ENCODE results near the gene TTLL10.

TTLL10 gene

GRCh38 chr1:1215881-1216605, 42.4 kb downstream of the TTLL10 start:
- peak; percentile 41 for DNase-seq
- Mint-ChIP-seq H3K27ac (peak overlapping the region; percentile 98), H3K36me3 (ENCODE audit: low read depth) (peaks cover 60% of the 10 kb centered on the region), H3K4me3 (peak overlapping the region; percentile 85), H3K4me1 (ENCODE audit: low read depth) (peaks cover 54% of the 10 kb centered on the region), H3K27me3 (no peaks in the 10 kb centered on the region), H3K9me3 (no peaks in the 10 kb centered on the region)

GRCh38 chr1:1216770-1217620, 43.3 kb downstream of the TTLL10 start:
- peak overlapping the region; percentile 85 for H3K4me3 Mint-ChIP-seq
- peak overlapping the region; percentile 98 for H3K27ac Mint-ChIP-seq
- no peaks in the 10 kb centered on the region for H3K27me3 Mint-ChIP-seq
- peak; percentile 67 for DNase-seq
- peaks cover 53% of the 10 kb centered on the region for H3K4me1 Mint-ChIP-seq (ENCODE audit: low read depth)
- peaks cover 59% of the 10 kb centered on the region for H3K36me3 Mint-ChIP-seq (ENCODE audit: low read depth)
- no peaks in the 10 kb centered on the region for H3K9me3 Mint-ChIP-seq

- H3K36me3 Mint-ChIP-seq (ENCODE audit: low read depth): peaks cover 61% of the 10 kb centered on the region
- H3K9me3 Mint-ChIP-seq: no peaks in the 10 kb centered on the region
- peak overlapping the region; percentile 87 for H3K27ac Mint-ChIP-seq
- no peaks in the 10 kb centered on the region for H3K27me3 Mint-ChIP-seq
- peaks cover 55% of the 10 kb centered on the region for H3K4me1 Mint-ChIP-seq (ENCODE audit: low read depth)
- H3K4me3 Mint-ChIP-seq: peak overlapping the region; percentile 64
- peak; percentile 68 for DNase-seq
Measured at GRCh38 chr1:1217621-1218523, 44.2 kb downstream of the TTLL10 start.

- H3K4me3 Mint-ChIP-seq: peak overlapping the region; percentile 64
Measured at GRCh38 chr1:1218524-1219200, 45.0 kb downstream of the TTLL10 start.

GRCh38 chr1:1219341-1219740, 45.7 kb downstream of the TTLL10 start:
- Mint-ChIP-seq H3K36me3 (ENCODE audit: low read depth) (peaks cover 72% of the 10 kb centered on the region), H3K27ac (peak overlapping the region; percentile 89), H3K27me3 (no peaks in the 10 kb centered on the region), H3K4me3 (peak overlapping the region; percentile 57), H3K9me3 (no peaks in the 10 kb centered on the region), H3K4me1 (ENCODE audit: low read depth) (peaks cover 53% of the 10 kb centered on the region)
- DNase-seq: peak; percentile 65

More at GRCh38 chr1:1218524-1219200, 45.0 kb downstream of the TTLL10 start:
- Mint-ChIP-seq H3K27ac (peak overlapping the region; percentile 89), H3K36me3 (ENCODE audit: low read depth) (peaks cover 66% of the 10 kb centered on the region), H3K4me1 (ENCODE audit: low read depth) (peaks cover 56% of the 10 kb centered on the region), H3K27me3 (no peaks in the 10 kb centered on the region), H3K9me3 (no peaks in the 10 kb centered on the region)
- no peak for DNase-seq

- no peaks in the 10 kb centered on the region for H3K27me3 Mint-ChIP-seq
- no peak overlapping the region for H3K4me3 Mint-ChIP-seq
- H3K9me3 Mint-ChIP-seq: no peaks in the 10 kb centered on the region
- DNase-seq: no peak
- H3K4me1 Mint-ChIP-seq (ENCODE audit: low read depth): peaks cover 46% of the 10 kb centered on the region
- H3K36me3 Mint-ChIP-seq (ENCODE audit: low read depth): peaks cover 73% of the 10 kb centered on the region
- peak overlapping the region; percentile 89 for H3K27ac Mint-ChIP-seq
Measured at GRCh38 chr1:1220197-1220596, 46.5 kb downstream of the TTLL10 start.

GRCh38 chr1:1221887-1222574, 48.4 kb downstream of the TTLL10 start:
- no peak overlapping the region for H3K27ac Mint-ChIP-seq
- H3K36me3 Mint-ChIP-seq (ENCODE audit: low read depth): peaks cover 73% of the 10 kb centered on the region
- no peak overlapping the region for H3K4me3 Mint-ChIP-seq

GRCh38 chr1:1222575-1223225, 49.0 kb downstream of the TTLL10 start:
- Mint-ChIP-seq H3K4me3 (no peak overlapping the region), H3K27me3 (no peaks in the 10 kb centered on the region), H3K9me3 (no peaks in the 10 kb centered on the region), H3K36me3 (ENCODE audit: low read depth) (peaks cover 71% of the 10 kb centered on the region), H3K4me1 (ENCODE audit: low read depth) (peaks cover 33% of the 10 kb centered on the region), H3K27ac (peak overlapping the region; percentile 12)
- no peak for DNase-seq

More at GRCh38 chr1:1221887-1222574, 48.4 kb downstream of the TTLL10 start:
- Mint-ChIP-seq H3K9me3 (no peaks in the 10 kb centered on the region), H3K4me1 (ENCODE audit: low read depth) (peaks cover 38% of the 10 kb centered on the region), H3K27me3 (no peaks in the 10 kb centered on the region)
- no peak for DNase-seq

- Mint-ChIP-seq H3K4me3 (no peak overlapping the region), H3K27me3 (no peaks in the 10 kb centered on the region), H3K36me3 (ENCODE audit: low read depth) (peaks cover 70% of the 10 kb centered on the region), H3K4me1 (ENCODE audit: low read depth) (peaks cover 27% of the 10 kb centered on the region), H3K27ac (no peak overlapping the region), H3K9me3 (no peaks in the 10 kb centered on the region)
- DNase-seq: no peak
Measured at GRCh38 chr1:1223321-1223720, 49.6 kb downstream of the TTLL10 start.

GRCh38 chr1:1223891-1224290, 50.2 kb downstream of the TTLL10 start:
- peaks cover 74% of the 10 kb centered on the region for H3K36me3 Mint-ChIP-seq (ENCODE audit: low read depth)
- no peak overlapping the region for H3K27ac Mint-ChIP-seq
- DNase-seq: no peak
- peaks cover 30% of the 10 kb centered on the region for H3K4me1 Mint-ChIP-seq (ENCODE audit: low read depth)
- no peaks in the 10 kb centered on the region for H3K27me3 Mint-ChIP-seq
- H3K4me3 Mint-ChIP-seq: no peak overlapping the region
- H3K9me3 Mint-ChIP-seq: no peaks in the 10 kb centered on the region

GRCh38 chr1:1225238-1225845, 51.7 kb downstream of the TTLL10 start:
- Mint-ChIP-seq H3K4me3 (no peak overlapping the region), H3K9me3 (no peaks in the 10 kb centered on the region), H3K4me1 (ENCODE audit: low read depth) (peaks cover 35% of the 10 kb centered on the region), H3K27me3 (no peaks in the 10 kb centered on the region), H3K27ac (peak overlapping the region; percentile 50), H3K36me3 (ENCODE audit: low read depth) (peaks cover 85% of the 10 kb centered on the region)
- DNase-seq: no peak

GRCh38 chr1:1225913-1226312, 52.2 kb downstream of the TTLL10 start:
- Mint-ChIP-seq H3K4me3 (no peak overlapping the region), H3K27me3 (no peaks in the 10 kb centered on the region)

More at GRCh38 chr1:1225913-1226312, 52.2 kb downstream of the TTLL10 start:
- H3K36me3 Mint-ChIP-seq (ENCODE audit: low read depth): peaks cover 85% of the 10 kb centered on the region
- no peaks in the 10 kb centered on the region for H3K9me3 Mint-ChIP-seq
- H3K4me1 Mint-ChIP-seq (ENCODE audit: low read depth): peaks cover 36% of the 10 kb centered on the region
- peak overlapping the region; percentile 50 for H3K27ac Mint-ChIP-seq
- no peak for DNase-seq

Measured in activated T-cell treated with anti-CD3 and anti-CD28 coated beads, Interleukin-2, amount 50 U/mL, for 24 hours (primary cell).